Hepatocyte (in vitro differentiated cells): ENCODE data around the gene NXT1. TPM values are rescaled to one million over a fixed set of nuclear protein-coding genes. Genes with fewer than 3 reads are reported as not detected.

ENCODE experiments used
- DNase-seq: peaks from one replicate; pipeline ENCODE4 v3.0.0-alpha.2; 2016; ENCODE audit warnings: low spot score
- H2AFZ ChIP-seq: fragments of 200-600 bp; sonication (generic); 2 replicates; pipeline ENCODE4 v1.6.0; 2016; ENCODE audit warnings: antibody characterized with exemption, mild to moderate bottlenecking
- H3K27ac ChIP-seq: fragments of 200-600 bp; sonication (generic); 2 replicates; pipeline ENCODE4 v1.5.1; 2016; ENCODE audit warnings: mild to moderate bottlenecking
- H3K27me3 ChIP-seq: fragments of 200-600 bp; sonication (generic); 2 replicates; pipeline ENCODE4 v1.6.1; 2016
- H3K36me3 ChIP-seq: fragments of 200-600 bp; sonication (generic); replicated peaks from 2 replicates; pipeline ENCODE4 v1.5.1; 2016; ENCODE audit warnings: low read depth; ENCODE audit not compliant: insufficient read depth
- H3K4me1 ChIP-seq: fragments of 200-600 bp; sonication (generic); 2 replicates; pipeline ENCODE4 v1.5.1; 2016; ENCODE audit warnings: mild to moderate bottlenecking, moderate library complexity; ENCODE audit not compliant: insufficient read depth
- H3K4me2 ChIP-seq: fragments of 200-600 bp; sonication (generic); 2 replicates; pipeline ENCODE4 v1.6.0; 2016
- H3K4me3 ChIP-seq: fragments of 200-600 bp; sonication (generic); 2 replicates; pipeline ENCODE4 v1.5.1; 2016; ENCODE audit warnings: mild to moderate bottlenecking
- H3K79me2 ChIP-seq: fragments of 200-600 bp; sonication (generic); 2 replicates; pipeline ENCODE4 v1.6.0; 2017; ENCODE audit warnings: mild to moderate bottlenecking
- H3K9me2 ChIP-seq: fragments of 200-600 bp; sonication (generic); replicated peaks from 2 replicates; pipeline ENCODE4 v1.6.0; 2017; ENCODE audit warnings: mild to moderate bottlenecking; ENCODE audit not compliant: insufficient read depth
- H3K9me3 ChIP-seq: fragments of 200-600 bp; sonication (generic); 2 replicates; pipeline ENCODE4 v1.5.1; 2016; ENCODE audit warnings: low read depth, mild to moderate bottlenecking
- H4K20me1 ChIP-seq: fragments of 200-600 bp; sonication (generic); 2 replicates; pipeline ENCODE4 v1.6.0; 2016; ENCODE audit warnings: mild to moderate bottlenecking; ENCODE audit not compliant: insufficient read depth, poor library complexity, severe bottlenecking
- EZH2 ChIP-seq: fragments of 200-600 bp; sonication (generic); IDR thresholded peaks from 2 replicates; pipeline ENCODE4 v1.6.1; 2016; ENCODE audit warnings: antibody characterized with exemption, mild to moderate bottlenecking, borderline replicate concordance
- EZH2phosphoT487 ChIP-seq: fragments of 200-600 bp; sonication (generic); IDR thresholded peaks from one replicate; pipeline ENCODE4 v1.6.1; 2018; ENCODE audit warnings: antibody characterized with exemption, mild to moderate bottlenecking, low read depth, moderate library complexity; ENCODE audit not compliant: unreplicated experiment, severe bottlenecking
- WGBS: methylation state at CpG from one replicate; pipeline ENCODE4 v1.1.6; 2016; ENCODE audit warnings: low lambda C conversion rate; ENCODE audit errors: missing lambda C conversion rate; 5-methylcytosine and 5-hydroxymethylcytosine counted together
- polyA plus RNA-seq: library from polyadenylated mRNA; unstranded; fragments of >200 nt; fragmentation: Nextera tagmentation; extraction: Ambion mirVana; gene quantifications from 2 replicates; pipeline ENCODE4 v1.2.1, GENCODE V29; 2016
- total RNA-seq: library from RNA; depleted of rRNA; stranded (reverse); fragments of >200 nt; gene quantifications from 2 replicates; pipeline ENCODE4 v1.2.3, GENCODE V29; 2014
- TF ChIP-seq, protein P1 (sequence below): fragments of 200-600 bp; sonication (generic); IDR thresholded peaks from 2 replicates; pipeline ENCODE4 v1.5.1; 2016; ENCODE audit warnings: antibody characterized with exemption, mild to moderate bottlenecking; ENCODE audit not compliant: poor library complexity

Gene NXT1
- total and polyA plus RNA-seq, 2 experiments from 2014 or later: 29.7 to 36.3 TPM

- DNase-seq: no peak
- no peaks in the 10 kb centered on the region for H3K36me3 ChIP-seq
- H4K20me1 ChIP-seq: peaks cover 5% of the 10 kb centered on the region
- H3K4me3 ChIP-seq: no peak overlapping the region
- WGBS: 94% methylated on average over 2 of the region's 2 CpGs
- H3K27ac ChIP-seq: no peak overlapping the region
- H3K9me3 ChIP-seq: no peaks in the 10 kb centered on the region
- H2AFZ ChIP-seq: no peak overlapping the region
- H3K79me2 ChIP-seq: peaks cover 35% of the 10 kb centered on the region
- no peaks in the 10 kb centered on the region for H3K9me2 ChIP-seq
- H3K4me1 ChIP-seq: no peaks in the 10 kb centered on the region
- H3K4me2 ChIP-seq: no peak overlapping the region
- no peaks in the 10 kb centered on the region for H3K27me3 ChIP-seq
- TF ChIP-seq, protein P1, sequence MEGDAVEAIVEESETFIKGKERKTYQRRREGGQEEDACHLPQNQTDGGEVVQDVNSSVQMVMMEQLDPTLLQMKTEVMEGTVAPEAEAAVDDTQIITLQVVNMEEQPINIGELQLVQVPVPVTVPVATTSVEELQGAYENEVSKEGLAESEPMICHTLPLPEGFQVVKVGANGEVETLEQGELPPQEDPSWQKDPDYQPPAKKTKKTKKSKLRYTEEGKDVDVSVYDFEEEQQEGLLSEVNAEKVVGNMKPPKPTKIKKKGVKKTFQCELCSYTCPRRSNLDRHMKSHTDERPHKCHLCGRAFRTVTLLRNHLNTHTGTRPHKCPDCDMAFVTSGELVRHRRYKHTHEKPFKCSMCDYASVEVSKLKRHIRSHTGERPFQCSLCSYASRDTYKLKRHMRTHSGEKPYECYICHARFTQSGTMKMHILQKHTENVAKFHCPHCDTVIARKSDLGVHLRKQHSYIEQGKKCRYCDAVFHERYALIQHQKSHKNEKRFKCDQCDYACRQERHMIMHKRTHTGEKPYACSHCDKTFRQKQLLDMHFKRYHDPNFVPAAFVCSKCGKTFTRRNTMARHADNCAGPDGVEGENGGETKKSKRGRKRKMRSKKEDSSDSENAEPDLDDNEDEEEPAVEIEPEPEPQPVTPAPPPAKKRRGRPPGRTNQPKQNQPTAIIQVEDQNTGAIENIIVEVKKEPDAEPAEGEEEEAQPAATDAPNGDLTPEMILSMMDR: no peak
- TF ChIP-seq EZH2 (no peak), EZH2phosphoT487 (no peak)
Observed at GRCh38 chr20:23397961-23398360, 47.4 kb downstream of the NXT1 start.

GRCh38 chr20:23399568-23400241 is 49.1 kb downstream of the NXT1 start:
- H3K27ac ChIP-seq: no peak overlapping the region
- H3K27me3 ChIP-seq: no peaks in the 10 kb centered on the region
- H3K79me2 ChIP-seq: peaks cover 41% of the 10 kb centered on the region
- H4K20me1 ChIP-seq: peaks cover 8% of the 10 kb centered on the region
- TF ChIP-seq EZH2phosphoT487: no peak
- TF ChIP-seq, protein P1: no peak
- no peaks in the 10 kb centered on the region for H3K9me3 ChIP-seq
- H3K4me3 ChIP-seq: no peak overlapping the region
- WGBS: 88% methylated on average over 6 of the region's 6 CpGs
- H3K4me1 ChIP-seq: peaks cover 5% of the 10 kb centered on the region
- H3K36me3 ChIP-seq: no peaks in the 10 kb centered on the region
- H3K9me2 ChIP-seq: no peaks in the 10 kb centered on the region
- no peak overlapping the region for H2AFZ ChIP-seq
- H3K4me2 ChIP-seq: no peak overlapping the region
- no peak for DNase-seq

DNA sequence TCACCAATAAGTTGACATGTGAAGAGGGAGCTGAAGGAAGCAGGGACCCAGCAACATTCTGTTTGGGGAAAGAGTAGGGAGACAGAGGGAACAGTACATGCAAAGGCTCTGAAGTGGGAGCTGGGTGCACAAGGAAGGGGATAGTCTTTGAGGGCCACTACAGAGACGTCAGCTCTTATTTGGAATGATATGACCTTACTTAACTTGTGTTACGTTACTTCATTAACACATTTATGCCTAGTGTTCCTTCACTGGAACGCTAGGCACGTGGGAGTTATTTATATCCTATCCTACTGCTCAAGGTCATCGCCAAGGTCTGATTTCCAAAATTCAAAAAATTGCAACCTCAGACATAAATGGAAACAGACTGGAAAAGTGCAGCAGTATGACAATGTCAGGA is 50.5 kb downstream of the NXT1 start:
- Histone ChIP-seq H3K27me3 (no peaks in the 10 kb centered on the region), H3K79me2 (peaks cover 54% of the 10 kb centered on the region), H3K9me2 (no peaks in the 10 kb centered on the region), H3K36me3 (no peaks in the 10 kb centered on the region), H2AFZ (no peak overlapping the region), H4K20me1 (peaks cover 12% of the 10 kb centered on the region), H3K4me1 (peaks cover 5% of the 10 kb centered on the region), H3K4me3 (no peak overlapping the region), H3K4me2 (no peak overlapping the region), H3K27ac (no peak overlapping the region), H3K9me3 (no peaks in the 10 kb centered on the region)
- DNase-seq: no peak
- 100% methylated on average over 5 of the region's 5 CpGs for WGBS
- TF ChIP-seq, protein P1: no peak
- TF ChIP-seq EZH2: no peak
- no peak for TF ChIP-seq EZH2phosphoT487

DNA sequence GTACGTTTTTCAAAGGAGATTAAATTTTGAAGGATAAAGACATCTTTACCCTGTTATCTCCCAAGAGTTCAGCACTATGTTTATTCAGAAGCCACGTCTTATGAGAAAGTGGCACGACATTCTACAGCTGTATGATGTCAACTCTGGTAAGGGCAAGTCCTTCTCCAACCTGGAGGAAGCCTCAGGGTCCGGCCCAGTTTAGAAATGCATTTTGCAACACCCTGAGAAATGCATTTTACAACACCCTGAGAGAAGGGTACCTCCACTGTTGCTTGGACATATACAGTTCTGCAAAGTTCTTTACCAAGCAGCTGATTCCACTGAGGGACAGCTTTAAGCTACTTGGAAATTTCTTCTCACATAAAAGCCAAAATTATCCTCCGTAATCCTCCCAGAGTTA is 53.2 kb downstream of the NXT1 start:
- Histone ChIP-seq H3K36me3 (no peaks in the 10 kb centered on the region), H3K9me2 (no peaks in the 10 kb centered on the region), H2AFZ (no peak overlapping the region), H3K9me3 (no peaks in the 10 kb centered on the region), H3K4me2 (peak overlapping the region; percentile 33), H3K27ac (no peak overlapping the region), H3K4me1 (peaks cover 5% of the 10 kb centered on the region), H3K4me3 (no peak overlapping the region), H4K20me1 (peaks cover 7% of the 10 kb centered on the region), H3K79me2 (peaks cover 72% of the 10 kb centered on the region), H3K27me3 (no peaks in the 10 kb centered on the region)
- DNase-seq: peak; percentile 22
- 44% methylated on average over 5 of the region's 5 CpGs for WGBS
- no peak for TF ChIP-seq EZH2
- TF ChIP-seq, protein P1: no peak
- TF ChIP-seq EZH2phosphoT487: no peak
